Pancreas (tissue), 10 donors: ENCODE data around the gene SULT1E1. TPM values are rescaled to one million over a fixed set of nuclear protein-coding genes. Genes with fewer than 3 reads are reported as not detected.

Source experiments
- ATAC-seq, 4 donors: fragments of 200-7000 bp; cut with Tn5 transposase; one replicate each; pipeline versions ENCODE4 v1.8.0 to v1.9.1; 2020; ENCODE audit warnings: mild to moderate bottlenecking in 4 of 4, moderate library complexity in 4 of 4
- DNase-seq, 6 donors: peaks; one replicate each; pipeline ENCODE4 v3.0.0-alpha.2; 2020
- FAIRE-seq: peaks from 2 replicates; lab custom pipeline; 2012; peaks lifted over from hg19 to GRCh38; lab: Jason Lieb, UNC
- H3K27ac ChIP-seq, 4 donors: fragments of 200-600 bp; sonication (generic); 1 replicate in 3 of 4; 2 replicates in 1 of 4; pipeline versions ENCODE4 v1.5.0 to v1.8.0; 2020
- H3K27me3 ChIP-seq, 4 donors: fragments of 200-600 bp; one replicate each; pipeline ENCODE4 v1.8.0; 2021
- H3K36me3 ChIP-seq, 3 donors: fragments of 200-600 bp; sonication (generic) in 1 of 3; one replicate each; pipeline versions ENCODE4 v1.5.0 to v1.8.0; 2020 to 2021
- H3K4me1 ChIP-seq, 3 donors: fragments of 200-600 bp; one replicate each; pipeline ENCODE4 v1.8.0; 2021
- H3K4me3 ChIP-seq, 4 donors: fragments of 200-600 bp; sonication (generic) in 2 of 4; one replicate each; pipeline versions ENCODE4 v1.5.0 to v1.8.0; 2020 to 2021
- H3K9me3 ChIP-seq, 4 donors: fragments of 200-600 bp; one replicate each; pipeline ENCODE4 v1.8.0; 2021
- CTCF ChIP-seq, 4 donors: fragments of 200-600 bp; sonication (generic) in 3 of 4; IDR thresholded peaks; one replicate each; pipeline versions ENCODE4 v1.5.0 to v1.8.0; 2021; ENCODE audit warnings: antibody characterized with exemption in 4 of 4
- WGBS, 2 donors: extraction: QIAGEN DNeasy Blood & Tissue Kit; methylation state at CpG; one replicate each; pipeline ENCODE4 v1.1.7; 2013; 5-methylcytosine and 5-hydroxymethylcytosine counted together
- intact Hi-C, 3 donors: fragments of 100-400 bp; cut with DNase I; formaldehyde crosslinking; loops; one replicate each; pipeline versions ENCODE4 v1.11.1 to v1.14.2; 2022
- polyA plus RNA-seq, 2 donors: library from polyadenylated mRNA; stranded (reverse); fragments of 200-250 nt; gene quantifications; one replicate each; pipeline ENCODE4 v1.2.3, GENCODE V29; 2013
- total RNA-seq, 6 donors: library from RNA; stranded (reverse); fragmentation: NEBNext Ultra II Directional in 4 of 6; extraction: Animal tissue kit (Norgen Biotek cat#: 25700) in 4 of 6; gene quantifications; one replicate each; pipeline versions ENCODE4 v1.2.1 to v1.2.4, GENCODE V29; 2021 to 2023
- donor health status: healthy with polysubstance abuse.
- donor health status: DM: no; HTN: no; CAD: no; lungs with moderate emphysema.
- donor health status: DM: no; HTN: no; CAD: no.
- donor health status: control.
- donor health status: control.
- donor health status: Bipolar disorder and iron deficiency.
- donor health status: DM: yes; HTN: yes; CAD: no.
- donor health status: DM: no; HTN: no; CAD: no.
- donor health status: DM: no; HTN: no; CAD: no.
- donor health status: DM: yes; HTN: yes; CAD: no.

The SULT1E1 gene
- total and polyA plus RNA-seq, 8 donors = 0.13 to 0.37 TPM; not detected in 6

DNA sequence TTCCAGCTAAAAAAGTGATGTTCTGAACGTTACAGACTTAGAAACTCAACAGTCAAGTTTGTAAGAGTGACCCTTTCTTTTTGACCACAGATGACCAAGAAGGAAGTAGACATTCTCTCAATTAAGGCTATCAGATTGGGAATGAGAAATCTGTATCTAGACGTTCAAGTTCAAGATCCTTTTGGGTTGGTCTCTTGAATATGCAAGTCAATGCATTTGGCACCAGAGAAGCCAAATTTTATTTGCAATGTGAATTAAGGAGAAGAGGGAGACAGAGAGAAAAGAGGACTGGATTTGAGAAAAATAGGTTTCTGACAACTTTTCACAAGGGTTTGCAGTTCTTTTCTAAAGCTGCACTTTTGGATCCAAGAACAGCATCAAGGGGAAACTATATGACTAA, 17.5 kb upstream of the SULT1E1 start:
- no peaks in the 10 kb centered on the region for H3K36me3 ChIP-seq
- 45 to 59% methylated on average over 2 of the region's 2 CpGs for WGBS, 2 donors
- intact Hi-C loops = loop anchor here in 1 of 3 donors (5.0 kb wide), 1 partner anchor 195 kb away; no protein-coding TSS in a partner anchor
- no peaks in the 10 kb centered on the region for H3K27me3 ChIP-seq
- no peaks in the 10 kb centered on the region for H3K9me3 ChIP-seq
- no peak for ATAC-seq
- no peak for DNase-seq
- FAIRE-seq = no peak
- no peak overlapping the region for H3K27ac ChIP-seq
- no peak for TF ChIP-seq CTCF (IDR thresholded peaks at IDR 0.05)
- H3K4me1 ChIP-seq = no peaks in the 10 kb centered on the region
- no peak overlapping the region for H3K4me3 ChIP-seq

- peak in 1 of 4 donors; percentile 18 for ATAC-seq
- no peak for FAIRE-seq
- Histone ChIP-seq H3K27me3 (no peaks in the 10 kb centered on the region), H3K36me3 (no peaks in the 10 kb centered on the region), H3K9me3 (no peaks in the 10 kb centered on the region), H3K4me3 (no peak overlapping the region), H3K27ac (no peak overlapping the region), H3K4me1 (no peaks in the 10 kb centered on the region)
- TF ChIP-seq CTCF (IDR thresholded peaks at IDR 0.05) = no peak
- DNase-seq = no peak
- intact Hi-C loops = loop anchor here in 1 of 3 donors (5.0 kb wide), 1 partner anchor 194 kb away; no protein-coding TSS in a partner anchor
- 37 to 42% methylated on average over 3 of the region's 3 CpGs for WGBS, 2 donors
These were observed 16.1 kb upstream of the SULT1E1 start for GRCh38 chr4:69876071-69876470.

- H3K27ac ChIP-seq = no peak overlapping the region
- FAIRE-seq = no peak
- intact Hi-C loops = loop anchor here in 1 of 3 donors (5.0 kb wide), 1 partner anchor 193 kb away; no protein-coding TSS in a partner anchor
- 6 to 7% methylated on average over 2 of the region's 2 CpGs for WGBS, 2 donors
- H3K4me1 ChIP-seq = no peaks in the 10 kb centered on the region
- no peaks in the 10 kb centered on the region for H3K27me3 ChIP-seq
- no peak for DNase-seq
- ATAC-seq = peak in 2 of 4 donors; percentile 31 to 48
- no peaks in the 10 kb centered on the region for H3K9me3 ChIP-seq
- no peak for TF ChIP-seq CTCF (IDR thresholded peaks at IDR 0.05)
- no peaks in the 10 kb centered on the region for H3K36me3 ChIP-seq
- no peak overlapping the region for H3K4me3 ChIP-seq
These were observed 15.6 kb upstream of the SULT1E1 start for GRCh38 chr4:69875576-69875975.

GRCh38 chr4:69874507-69874906, 14.6 kb upstream of the SULT1E1 start:
- DNase-seq (no peak), FAIRE-seq (no peak), ATAC-seq (no peak)
- intact Hi-C loops = no loop called here
- Histone ChIP-seq H3K4me1 (no peaks in the 10 kb centered on the region), H3K27ac (no peak overlapping the region), H3K9me3 (no peaks in the 10 kb centered on the region), H3K4me3 (no peak overlapping the region), H3K27me3 (no peaks in the 10 kb centered on the region), H3K36me3 (no peaks in the 10 kb centered on the region)
- TF ChIP-seq CTCF (IDR thresholded peaks at IDR 0.05) = no peak

- 6 to 8% methylated on average over 1 of the region's 1 CpG for WGBS, 2 donors
- FAIRE-seq = no peak
- Histone ChIP-seq H3K9me3 (no peaks in the 10 kb centered on the region), H3K4me1 (peaks cover 0 to 11% (median 5%) of the 10 kb centered on the region in 3 donors), H3K36me3 (no peaks in the 10 kb centered on the region), H3K4me3 (no peak overlapping the region), H3K27me3 (no peaks in the 10 kb centered on the region), H3K27ac (no peak overlapping the region)
- TF ChIP-seq CTCF (IDR thresholded peaks at IDR 0.05) = no peak
- ATAC-seq = no peak
- DNase-seq = no peak
- intact Hi-C loops = no loop called here
These were observed 1.8 kb upstream of the SULT1E1 start for GRCh38 chr4:69861756-69862155.
